WTC11 (cell line): ENCODE data around the gene SLC45A3. TPM values are rescaled to one million over a fixed set of nuclear protein-coding genes. Genes with fewer than 3 reads are reported as not detected.

Experiments used
- AR ChIP-seq: fragments of 250-450 bp; sonication (Bioruptor Pico); IDR thresholded peaks from 2 replicates; pipeline ENCODE4 v1.9.0; 2021; ENCODE audit warnings: mild to moderate bottlenecking
- ARID4B ChIP-seq: sonication (generic); formaldehyde crosslinking; IDR thresholded peaks from 2 replicates; pipeline ENCODE4 v1.8.0; 2023; ENCODE audit warnings: missing genetic modification reagents, mild to moderate bottlenecking, borderline replicate concordance
- ERG ChIP-seq: fragments of 250-450 bp; sonication (Bioruptor Pico); IDR thresholded peaks from 2 replicates; pipeline ENCODE4 v1.8.0; 2021; ENCODE audit warnings: mild to moderate bottlenecking
- GTF2I ChIP-seq: fragments of 250-450 bp; sonication (Bioruptor Pico); conservative IDR thresholded peaks from 2 replicates; pipeline ENCODE4 v1.4.0; 2021; ENCODE audit warnings: mild to moderate bottlenecking
- HMGXB4 ChIP-seq: sonication (generic); formaldehyde crosslinking; IDR thresholded peaks from 2 replicates; pipeline ENCODE4 v1.8.1; 2023; ENCODE audit warnings: mild to moderate bottlenecking, moderate library complexity, missing genetic modification reagents
- IRF2 ChIP-seq: sonication (generic); formaldehyde crosslinking; IDR thresholded peaks from 2 replicates; pipeline ENCODE4 v1.8.0; 2022; ENCODE audit warnings: low read depth, missing genetic modification reagents, borderline replicate concordance
- MAX ChIP-seq: sonication (generic); formaldehyde crosslinking; IDR thresholded peaks from 2 replicates; pipeline ENCODE4 v1.8.0; 2022; ENCODE audit warnings: mild to moderate bottlenecking, missing genetic modification reagents
- NFATC4 ChIP-seq: fragments of 250-450 bp; sonication (Bioruptor Pico); IDR thresholded peaks from 2 replicates; pipeline ENCODE4 v1.9.0; 2021; ENCODE audit warnings: mild to moderate bottlenecking
- NFYB ChIP-seq: sonication (generic); formaldehyde crosslinking; conservative IDR thresholded peaks from 2 replicates; pipeline ENCODE4 v1.8.0; 2022; ENCODE audit warnings: low read depth, missing genetic modification reagents
- RORB ChIP-seq: fragments of 250-450 bp; sonication (Bioruptor Pico); IDR thresholded peaks from 2 replicates; pipeline ENCODE4 v1.9.0; 2021; ENCODE audit warnings: mild to moderate bottlenecking
- SMAD3 ChIP-seq: sonication (generic); formaldehyde crosslinking; IDR thresholded peaks from 2 replicates; pipeline ENCODE4 v1.8.0; 2022; ENCODE audit warnings: missing genetic modification reagents, mild to moderate bottlenecking, borderline replicate concordance
- TP53 ChIP-seq: sonication (generic); formaldehyde crosslinking; IDR thresholded peaks from 2 replicates; pipeline ENCODE4 v1.8.1; 2023; ENCODE audit warnings: mild to moderate bottlenecking, missing genetic modification reagents
- ZBTB43 ChIP-seq: sonication (generic); formaldehyde crosslinking; IDR thresholded peaks from 2 replicates; pipeline ENCODE4 v1.8.1; 2023; ENCODE audit warnings: mild to moderate bottlenecking, missing genetic modification reagents
- ZNF416 ChIP-seq: fragments of 250-450 bp; sonication (Bioruptor Pico); IDR thresholded peaks from 2 replicates; pipeline ENCODE4 v1.9.0; 2021; ENCODE audit warnings: mild to moderate bottlenecking, inconsistent platforms
- ZNF532 ChIP-seq: fragments of 250-450 bp; sonication (Bioruptor Pico); IDR thresholded peaks from 2 replicates; pipeline ENCODE4 v1.9.0; 2021; ENCODE audit warnings: mild to moderate bottlenecking, borderline replicate concordance
- ZSCAN18 ChIP-seq: fragments of 250-450 bp; sonication (Bioruptor Pico); IDR thresholded peaks from 2 replicates; pipeline ENCODE4 v2.1.2; 2022; ENCODE audit warnings: mild to moderate bottlenecking, moderate library complexity
- total RNA-seq: library from RNA; stranded (reverse); gene quantifications from 3 replicates; pipeline ENCODE4 v1.2.3, GENCODE V29; 2021
- TF ChIP-seq, protein P1 (sequence below): sonication (generic); formaldehyde crosslinking; IDR thresholded peaks from 2 replicates; pipeline ENCODE4 v1.8.1; 2023; ENCODE audit warnings: mild to moderate bottlenecking, missing genetic modification reagents

Gene SLC45A3
- total RNA-seq, 1 experiment from 2014 or later = 15.2 TPM

DNA sequence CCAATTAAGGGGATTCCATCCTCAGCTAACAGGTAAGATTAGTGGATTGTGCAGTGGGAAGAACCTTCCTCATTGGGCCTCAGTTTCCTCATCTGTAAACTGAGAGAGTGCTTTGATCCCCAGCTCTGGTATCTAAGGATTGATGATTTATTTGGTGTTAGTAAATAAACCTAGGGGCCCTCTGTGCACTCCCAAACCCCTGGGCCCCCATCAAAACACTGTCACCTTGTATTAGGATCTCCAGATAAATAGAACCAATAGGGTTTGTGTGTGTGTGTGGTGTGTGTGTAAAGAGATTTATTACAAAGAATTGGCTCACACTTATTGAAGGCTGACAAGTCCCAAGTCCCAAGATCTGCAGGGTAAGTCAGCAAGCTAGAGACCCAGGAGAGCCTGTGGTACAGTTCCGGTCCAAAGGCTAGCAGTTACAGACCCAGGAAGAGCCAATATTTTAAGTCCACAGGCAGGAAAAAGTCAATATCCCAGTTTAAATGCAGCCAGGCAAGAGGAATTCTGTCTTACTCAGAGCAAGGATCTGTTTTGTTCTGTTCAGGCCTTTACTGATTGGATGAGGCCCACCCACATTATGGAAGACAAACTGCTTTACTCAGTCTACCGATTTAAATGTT, 37.5 kb downstream of the SLC45A3 start (continued):
- TF ChIP-seq ZNF532 (CRISPR knock-in tag) = no peak
- TF ChIP-seq NFATC4 = no peak
- TF ChIP-seq, protein P1, sequence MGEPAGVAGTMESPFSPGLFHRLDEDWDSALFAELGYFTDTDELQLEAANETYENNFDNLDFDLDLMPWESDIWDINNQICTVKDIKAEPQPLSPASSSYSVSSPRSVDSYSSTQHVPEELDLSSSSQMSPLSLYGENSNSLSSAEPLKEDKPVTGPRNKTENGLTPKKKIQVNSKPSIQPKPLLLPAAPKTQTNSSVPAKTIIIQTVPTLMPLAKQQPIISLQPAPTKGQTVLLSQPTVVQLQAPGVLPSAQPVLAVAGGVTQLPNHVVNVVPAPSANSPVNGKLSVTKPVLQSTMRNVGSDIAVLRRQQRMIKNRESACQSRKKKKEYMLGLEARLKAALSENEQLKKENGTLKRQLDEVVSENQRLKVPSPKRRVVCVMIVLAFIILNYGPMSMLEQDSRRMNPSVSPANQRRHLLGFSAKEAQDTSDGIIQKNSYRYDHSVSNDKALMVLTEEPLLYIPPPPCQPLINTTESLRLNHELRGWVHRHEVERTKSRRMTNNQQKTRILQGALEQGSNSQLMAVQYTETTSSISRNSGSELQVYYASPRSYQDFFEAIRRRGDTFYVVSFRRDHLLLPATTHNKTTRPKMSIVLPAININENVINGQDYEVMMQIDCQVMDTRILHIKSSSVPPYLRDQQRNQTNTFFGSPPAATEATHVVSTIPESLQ = no peak
- TF ChIP-seq ZBTB43 (CRISPR knock-in tag) = no peak
- TF ChIP-seq ZNF416 (CRISPR knock-in tag) = no peak
- TF ChIP-seq RORB (CRISPR knock-in tag) = no peak
- no peak for TF ChIP-seq ARID4B (CRISPR knock-in tag)
- no peak for TF ChIP-seq SMAD3 (CRISPR knock-in tag)
- TF ChIP-seq GTF2I (CRISPR knock-in tag) = no peak
- no peak for TF ChIP-seq ZSCAN18 (CRISPR knock-in tag)
- no peak for TF ChIP-seq NFYB (CRISPR knock-in tag)
- TF ChIP-seq IRF2 (CRISPR knock-in tag) = no peak
- no peak for TF ChIP-seq TP53
- no peak for TF ChIP-seq MAX (CRISPR knock-in tag)
- TF ChIP-seq AR (CRISPR knock-in tag) = no peak
- no peak for TF ChIP-seq HMGXB4
- TF ChIP-seq ERG (CRISPR knock-in tag) = no peak
